Measurements from ENCODE around the gene IRX2.

IRX2 gene

GRCh38 chr5:2755681-2756171 is 4.2 kb upstream of the IRX2 start:
- no peak for DNase-seq (ENCODE audit: low spot score)

- no peak for DNase-seq (ENCODE audit: low spot score)
These were observed 3.7 kb upstream of the IRX2 start for GRCh38 chr5:2755076-2755680.

- DNase-seq (ENCODE audit: low spot score): no peak
These were observed 3.2 kb upstream of the IRX2 start for GRCh38 chr5:2754581-2755075.

GRCh38 chr5:2753452-2754420 is 2.3 kb upstream of the IRX2 start:
- no peak for DNase-seq (ENCODE audit: low spot score)

- no peak for DNase-seq (ENCODE audit: low spot score)
These were observed 1.5 kb upstream of the IRX2 start for GRCh38 chr5:2752821-2753439.

GRCh38 chr5:2752059-2752820 is 763 bp upstream of the IRX2 start:
- DNase-seq (ENCODE audit: low spot score): peak; percentile 68

GRCh38 chr5:2750758-2751464 is 566 bp downstream of the IRX2 start:
- DNase-seq (ENCODE audit: low spot score): no peak

- no peak for DNase-seq (ENCODE audit: low spot score)
These were observed 1.3 kb downstream of the IRX2 start for GRCh38 chr5:2750026-2750757.

GRCh38 chr5:2749514-2750025 is 1.9 kb downstream of the IRX2 start:
- no peak for DNase-seq (ENCODE audit: low spot score)

- DNase-seq (ENCODE audit: low spot score): no peak
These were observed 2.5 kb downstream of the IRX2 start for GRCh38 chr5:2748861-2749513.

GRCh38 chr5:2748179-2748860 is 3.2 kb downstream of the IRX2 start:
- DNase-seq (ENCODE audit: low spot score): no peak

GRCh38 chr5:2747363-2748162 is 3.9 kb downstream of the IRX2 start:
- no peak for DNase-seq (ENCODE audit: low spot score)

- DNase-seq (ENCODE audit: low spot score): no peak
These were observed 4.9 kb downstream of the IRX2 start for GRCh38 chr5:2746561-2747032.

GRCh38 chr5:2744485-2744884 is 7.0 kb downstream of the IRX2 start:
- no peak for DNase-seq (ENCODE audit: low spot score)

GRCh38 chr5:2742921-2743679 is 8.4 kb downstream of the IRX2 start:
- no peak for DNase-seq (ENCODE audit: low spot score)

- no peak for DNase-seq (ENCODE audit: low spot score)
These were observed 9.5 kb downstream of the IRX2 start for GRCh38 chr5:2741956-2742355.

GRCh38 chr5:2740876-2741555 is 10.5 kb downstream of the IRX2 start:
- DNase-seq (ENCODE audit: low spot score): no peak

Data from AG08395 (cell line).